ENCODE data around the gene MEGF9.

Gene MEGF9

GRCh38 chr9:120702075-120702474, 12.2 kb downstream of the MEGF9 start:
- TF ChIP-seq EZH2phosphoT487 (IDR thresholded peaks at IDR 0.05; ENCODE audit: low read depth) (no peak), CTCF (IDR thresholded peaks at IDR 0.05; ENCODE audit: low read depth, low read length) (no peak)
- no peaks in the 10 kb centered on the region for H3K9me3 ChIP-seq (ENCODE audit: insufficient read depth, low read length)
- no peak overlapping the region for H3K27ac ChIP-seq (ENCODE audit: low read length)
- no peak overlapping the region for H2AFZ ChIP-seq (ENCODE audit: low read depth, low read length)
- no peaks in the 10 kb centered on the region for H3K27me3 ChIP-seq (ENCODE audit: low read depth, low read length)
- no peaks in the 10 kb centered on the region for H3K79me2 ChIP-seq (ENCODE audit: low read length)
- no peaks in the 10 kb centered on the region for H4K20me1 ChIP-seq (ENCODE audit: insufficient read depth, low read length)
- no peak overlapping the region for H3K4me2 ChIP-seq (ENCODE audit: low read length)
- no peaks in the 10 kb centered on the region for H3K36me3 ChIP-seq (replicated peaks; ENCODE audit: low read depth, low read length)
- no peak overlapping the region for H3K9ac ChIP-seq (ENCODE audit: low read length)
- no peak overlapping the region for H3K4me3 ChIP-seq (ENCODE audit: low read length)
- H3K4me1 ChIP-seq (ENCODE audit: low read length) = peaks cover under 1% of the 10 kb centered on the region; the same call in 1 of the 2 replicates

- no peak overlapping the region for H2AFZ ChIP-seq (ENCODE audit: low read depth, low read length)
- H3K4me3 ChIP-seq (ENCODE audit: low read length) = no peak overlapping the region
- no peaks in the 10 kb centered on the region for H3K9me3 ChIP-seq (ENCODE audit: insufficient read depth, low read length)
- H4K20me1 ChIP-seq (ENCODE audit: insufficient read depth, low read length) = no peaks in the 10 kb centered on the region
- no peak overlapping the region for H3K9ac ChIP-seq (ENCODE audit: low read length)
- no peak for TF ChIP-seq CTCF (IDR thresholded peaks at IDR 0.05; ENCODE audit: low read depth, low read length)
- no peaks in the 10 kb centered on the region for H3K36me3 ChIP-seq (replicated peaks; ENCODE audit: low read depth, low read length)
- no peak overlapping the region for H3K4me2 ChIP-seq (ENCODE audit: low read length)
- H3K27ac ChIP-seq (ENCODE audit: low read length) = no peak overlapping the region
- peaks cover 7% of the 10 kb centered on the region for H3K4me1 ChIP-seq (ENCODE audit: low read length)
- H3K79me2 ChIP-seq (ENCODE audit: low read length) = no peaks in the 10 kb centered on the region
- no peaks in the 10 kb centered on the region for H3K27me3 ChIP-seq (ENCODE audit: low read depth, low read length)
Measured at GRCh38 chr9:120701248-120701647, 13.0 kb downstream of the MEGF9 start.

GRCh38 chr9:120698766-120699165, 15.5 kb downstream of the MEGF9 start:
- H3K79me2 ChIP-seq (ENCODE audit: low read length) = no peaks in the 10 kb centered on the region
- H3K9ac ChIP-seq (ENCODE audit: low read length) = no peak overlapping the region
- H3K4me2 ChIP-seq (ENCODE audit: low read length) = no peak overlapping the region
- no peaks in the 10 kb centered on the region for H3K36me3 ChIP-seq (replicated peaks; ENCODE audit: low read depth, low read length)
- no peaks in the 10 kb centered on the region for H3K27me3 ChIP-seq (ENCODE audit: low read depth, low read length)
- no peak overlapping the region for H3K27ac ChIP-seq (ENCODE audit: low read length)
- no peak overlapping the region for H3K4me3 ChIP-seq (ENCODE audit: low read length)
- no peaks in the 10 kb centered on the region for H4K20me1 ChIP-seq (ENCODE audit: insufficient read depth, low read length)
- no peaks in the 10 kb centered on the region for H3K9me3 ChIP-seq (ENCODE audit: insufficient read depth, low read length)
- no peak overlapping the region for H2AFZ ChIP-seq (ENCODE audit: low read depth, low read length)
- no peak for TF ChIP-seq EZH2phosphoT487 (IDR thresholded peaks at IDR 0.05; ENCODE audit: low read depth)
- TF ChIP-seq CTCF (IDR thresholded peaks at IDR 0.05; ENCODE audit: low read depth, low read length) = no peak
- H3K4me1 ChIP-seq (ENCODE audit: low read length) = peaks cover 11% of the 10 kb centered on the region

GRCh38 chr9:120697448-120697847, 16.8 kb downstream of the MEGF9 start:
- H3K9ac ChIP-seq (ENCODE audit: low read length) = no peak overlapping the region
- no peak overlapping the region for H2AFZ ChIP-seq (ENCODE audit: low read depth, low read length)
- H3K27me3 ChIP-seq (ENCODE audit: low read depth, low read length) = no peaks in the 10 kb centered on the region
- no peaks in the 10 kb centered on the region for H3K9me3 ChIP-seq (ENCODE audit: insufficient read depth, low read length)
- H3K4me1 ChIP-seq (ENCODE audit: low read length) = peaks cover 24% of the 10 kb centered on the region
- no peaks in the 10 kb centered on the region for H3K79me2 ChIP-seq (ENCODE audit: low read length)
- H4K20me1 ChIP-seq (ENCODE audit: insufficient read depth, low read length) = no peaks in the 10 kb centered on the region
- TF ChIP-seq EZH2phosphoT487 (IDR thresholded peaks at IDR 0.05; ENCODE audit: low read depth) = no peak
- no peaks in the 10 kb centered on the region for H3K36me3 ChIP-seq (replicated peaks; ENCODE audit: low read depth, low read length)
- no peak overlapping the region for H3K27ac ChIP-seq (ENCODE audit: low read length)
- no peak overlapping the region for H3K4me2 ChIP-seq (ENCODE audit: low read length)
- no peak overlapping the region for H3K4me3 ChIP-seq (ENCODE audit: low read length)
